IPS-18a (cell line): ENCODE measurements around the gene SDC4.
A peak's percentile ranks its signal among the peaks of the same experiment; 100 is the strongest.

ENCODE experiments used
- H3K27ac ChIP-seq: one replicate; pipeline ENCODE4 v1.5.1; 2013; ENCODE audit warnings: low read length
- H3K27me3 ChIP-seq: one replicate; pipeline ENCODE4 v1.6.1; 2013; ENCODE audit warnings: mild to moderate bottlenecking, low read length; ENCODE audit not compliant: control insufficient read depth, insufficient read depth
- H3K36me3 ChIP-seq: one replicate; pipeline ENCODE4 v1.6.1; 2013; ENCODE audit warnings: low read depth, low read length; ENCODE audit not compliant: control insufficient read depth
- H3K4me1 ChIP-seq: one replicate; pipeline ENCODE4 v1.6.1; 2013; ENCODE audit warnings: low read depth, low read length; ENCODE audit not compliant: control insufficient read depth
- H3K4me3 ChIP-seq: one replicate; pipeline ENCODE4 v1.5.1; 2013; ENCODE audit warnings: low read length
- H3K9ac ChIP-seq: one replicate; pipeline ENCODE4 v1.6.1; 2013; ENCODE audit warnings: mild to moderate bottlenecking, low read length, moderate library complexity
- H3K9me3 ChIP-seq: one replicate; pipeline ENCODE4 v1.6.1; 2013; ENCODE audit warnings: low read depth, low read length; ENCODE audit not compliant: control insufficient read depth

SDC4 gene

DNA sequence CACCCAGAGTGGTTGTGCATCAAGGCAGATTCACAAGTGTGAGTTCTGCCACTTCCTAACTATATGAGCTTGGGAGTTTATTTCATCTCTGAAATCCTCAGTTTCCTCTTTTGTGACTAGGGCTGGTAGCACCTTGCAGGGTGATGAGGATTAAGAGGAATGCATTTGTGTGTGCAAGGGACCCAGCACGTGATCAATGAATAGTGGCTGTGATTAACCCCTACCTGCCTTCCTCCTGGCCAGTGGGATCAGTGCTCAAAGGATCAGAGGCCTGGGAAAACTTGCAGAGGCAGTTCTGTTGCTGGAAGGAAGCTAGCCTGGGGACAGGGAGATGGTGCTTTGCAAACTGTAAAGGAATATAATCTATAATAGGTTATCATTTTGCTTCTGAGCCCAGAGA, 7.3 kb downstream of the SDC4 start:
- Histone ChIP-seq H3K9me3 (no peaks in the 10 kb centered on the region), H3K4me3 (peak overlapping the region; percentile 51), H3K4me1 (peaks cover 73% of the 10 kb centered on the region), H3K36me3 (no peaks in the 10 kb centered on the region), H3K27ac (peak overlapping the region; percentile 68), H3K9ac (peak overlapping the region; percentile 25), H3K27me3 (no peaks in the 10 kb centered on the region)

DNA sequence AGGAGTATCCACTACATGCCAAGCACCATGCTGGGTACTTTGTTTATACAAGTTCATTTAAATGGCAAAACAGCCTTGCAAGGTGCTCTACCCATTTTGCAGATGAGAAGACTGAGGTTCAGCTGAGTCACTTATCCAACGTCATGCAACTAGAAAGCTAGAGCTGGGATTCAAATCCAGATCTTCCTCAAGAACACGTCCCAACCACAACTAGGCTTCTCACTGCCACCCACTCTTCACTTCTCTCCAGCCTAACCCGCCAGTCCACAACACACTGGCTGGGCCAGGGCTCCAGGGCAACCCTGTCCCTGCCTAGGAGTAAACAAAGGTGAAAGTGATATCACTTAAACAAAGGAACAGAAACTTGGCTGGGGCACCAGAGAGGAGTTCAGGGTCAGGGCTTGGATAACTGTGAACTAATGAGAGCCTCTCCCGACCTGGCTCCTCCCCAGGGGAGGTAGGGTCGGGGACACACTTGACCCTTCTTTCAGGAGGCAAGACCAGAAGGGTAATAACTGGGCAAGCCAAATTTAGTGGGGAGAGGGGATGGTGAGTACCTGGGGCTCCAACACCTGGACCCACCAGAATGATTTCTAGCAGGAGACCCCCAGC, 7.9 kb downstream of the SDC4 start:
- Histone ChIP-seq H3K9me3 (no peaks in the 10 kb centered on the region), H3K27ac (peak overlapping the region; percentile 68), H3K4me3 (peak overlapping the region; percentile 51), H3K36me3 (no peaks in the 10 kb centered on the region), H3K9ac (peak overlapping the region; percentile 25), H3K4me1 (peaks cover 67% of the 10 kb centered on the region), H3K27me3 (no peaks in the 10 kb centered on the region)

DNA sequence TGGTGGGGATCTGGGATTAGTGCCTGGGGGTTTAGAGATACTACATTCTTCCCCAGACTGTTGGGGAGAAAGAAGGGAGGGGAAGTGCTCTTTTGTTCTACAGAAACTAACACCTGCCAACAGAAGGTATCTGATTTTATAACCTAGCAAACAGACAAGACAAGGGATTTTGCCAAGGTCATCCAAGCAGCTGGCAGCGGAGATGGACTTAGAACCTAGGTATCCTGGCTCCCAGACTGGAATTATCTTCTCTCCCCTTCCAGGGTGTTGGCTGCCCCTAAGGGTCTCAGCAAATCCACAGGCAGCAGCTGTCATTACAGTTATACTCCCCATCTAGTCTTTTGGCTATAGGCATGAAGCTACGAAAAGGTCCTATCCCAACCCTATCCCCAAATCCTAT, 8.4 kb downstream of the SDC4 start:
- no peak overlapping the region for H3K4me3 ChIP-seq
- H3K27ac ChIP-seq: no peak overlapping the region
- H3K9me3 ChIP-seq: no peaks in the 10 kb centered on the region
- H3K36me3 ChIP-seq: no peaks in the 10 kb centered on the region
- H3K4me1 ChIP-seq: peaks cover 62% of the 10 kb centered on the region
- H3K9ac ChIP-seq: no peak overlapping the region
- no peaks in the 10 kb centered on the region for H3K27me3 ChIP-seq

DNA sequence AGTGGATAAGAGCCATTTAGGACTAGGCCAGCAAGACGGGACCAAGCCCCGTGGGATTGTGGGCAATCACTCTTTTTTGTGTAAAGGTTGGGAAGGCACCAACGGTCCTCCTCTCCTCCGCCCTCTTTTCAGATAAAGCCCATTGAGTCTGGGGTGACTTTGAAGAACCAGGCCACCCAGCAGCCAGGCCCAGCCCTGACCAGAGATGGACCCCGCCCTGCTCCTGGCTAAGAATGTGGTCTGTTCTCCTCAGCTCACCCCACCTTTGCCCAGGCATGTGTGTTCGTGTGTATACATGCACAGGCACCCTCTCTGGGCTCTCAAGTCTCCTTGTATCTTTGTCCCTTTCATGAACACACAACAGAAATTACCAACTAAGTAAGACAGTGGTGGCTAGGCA, 9.1 kb downstream of the SDC4 start:
- peaks cover 55% of the 10 kb centered on the region for H3K4me1 ChIP-seq
- no peaks in the 10 kb centered on the region for H3K9me3 ChIP-seq
- no peaks in the 10 kb centered on the region for H3K27me3 ChIP-seq
- no peak overlapping the region for H3K9ac ChIP-seq
- H3K36me3 ChIP-seq: no peaks in the 10 kb centered on the region
- H3K27ac ChIP-seq: no peak overlapping the region
- H3K4me3 ChIP-seq: no peak overlapping the region

DNA sequence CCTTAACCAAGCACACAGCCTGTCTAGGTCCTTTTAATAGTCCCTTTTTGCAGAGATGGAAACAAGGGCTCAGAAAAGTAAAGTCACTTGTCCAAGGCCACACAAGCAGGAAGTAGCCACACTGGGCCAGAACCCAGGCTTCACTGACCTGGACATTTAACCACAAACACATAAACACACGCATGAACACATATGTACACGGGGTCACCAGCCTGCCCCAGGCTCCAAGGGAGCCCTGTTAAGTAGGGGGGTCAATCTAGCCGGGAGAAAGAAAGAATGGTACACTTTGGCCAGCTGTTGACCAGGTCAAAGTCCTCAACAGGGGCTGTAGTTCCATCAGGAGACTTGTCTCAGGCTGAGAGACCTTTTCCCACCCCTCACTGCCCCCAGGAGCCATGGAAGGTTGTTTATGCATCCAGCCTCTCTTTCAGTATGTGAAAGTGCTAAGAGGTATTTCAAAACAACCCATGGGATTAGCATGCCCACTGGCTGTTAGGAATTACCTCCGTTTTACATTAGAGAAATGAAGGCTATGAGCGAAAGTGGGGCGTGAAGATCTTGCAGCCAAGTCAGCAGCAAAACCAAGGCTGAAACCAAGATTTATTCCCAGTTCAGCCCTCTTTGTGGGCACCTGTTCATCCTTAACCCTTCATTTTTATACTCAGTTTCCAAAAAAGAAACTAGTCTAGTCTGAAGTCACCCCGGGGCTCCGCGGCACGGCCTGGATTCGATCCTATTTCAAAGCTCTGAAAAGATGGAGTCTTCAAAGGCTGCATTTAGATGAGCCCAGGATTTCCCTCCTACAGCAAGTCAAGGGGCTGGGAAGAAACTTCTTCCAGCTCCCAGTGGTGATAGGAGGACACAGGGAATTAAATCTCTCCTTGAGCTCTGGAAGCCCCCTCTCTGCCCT, 9.8 kb downstream of the SDC4 start:
- Histone ChIP-seq H3K36me3 (no peaks in the 10 kb centered on the region), H3K9ac (no peak overlapping the region), H3K9me3 (no peaks in the 10 kb centered on the region), H3K4me3 (no peak overlapping the region), H3K27ac (no peak overlapping the region), H3K27me3 (no peaks in the 10 kb centered on the region), H3K4me1 (peaks cover 48% of the 10 kb centered on the region)

DNA sequence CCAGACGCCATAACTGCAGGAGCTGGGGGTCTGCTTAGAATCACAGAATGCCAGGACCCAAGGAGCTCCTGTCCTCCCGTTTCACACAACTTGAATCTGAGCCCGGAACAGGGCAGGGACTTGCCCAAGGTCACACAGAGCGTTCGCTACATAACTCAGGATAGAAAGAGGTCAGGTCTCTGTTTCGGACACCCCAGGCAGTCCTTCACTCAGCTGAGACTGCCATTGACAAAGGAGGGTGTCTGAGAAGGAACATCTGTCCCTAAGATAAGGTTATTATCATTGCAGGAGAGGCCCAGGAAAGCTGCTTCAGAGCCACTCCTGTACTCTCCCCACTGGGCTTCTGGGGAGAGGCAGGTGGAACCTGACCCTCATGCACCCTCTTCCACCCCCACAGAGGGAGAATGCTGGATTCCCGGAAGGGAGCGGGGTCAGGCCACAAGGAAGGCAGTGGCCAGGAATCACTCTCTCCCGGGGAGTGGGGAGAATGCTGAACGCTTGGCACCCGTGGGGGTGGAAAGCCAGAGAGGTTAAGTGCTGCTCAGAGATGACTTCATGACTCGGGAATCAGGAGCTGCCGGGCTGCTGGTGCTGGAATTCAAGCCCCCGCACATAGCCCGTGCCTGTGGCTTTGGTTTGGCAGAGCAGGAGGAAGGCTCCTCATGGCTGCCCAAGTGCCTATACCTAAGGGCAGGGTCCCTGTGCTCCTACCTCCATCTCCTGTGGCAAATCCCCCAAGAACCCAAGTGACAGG, 10.7 kb downstream of the SDC4 start:
- Histone ChIP-seq H3K9me3 (no peaks in the 10 kb centered on the region), H3K9ac (no peak overlapping the region), H3K27me3 (no peaks in the 10 kb centered on the region), H3K4me1 (peaks cover 39% of the 10 kb centered on the region), H3K27ac (no peak overlapping the region), H3K36me3 (no peaks in the 10 kb centered on the region), H3K4me3 (no peak overlapping the region)

DNA sequence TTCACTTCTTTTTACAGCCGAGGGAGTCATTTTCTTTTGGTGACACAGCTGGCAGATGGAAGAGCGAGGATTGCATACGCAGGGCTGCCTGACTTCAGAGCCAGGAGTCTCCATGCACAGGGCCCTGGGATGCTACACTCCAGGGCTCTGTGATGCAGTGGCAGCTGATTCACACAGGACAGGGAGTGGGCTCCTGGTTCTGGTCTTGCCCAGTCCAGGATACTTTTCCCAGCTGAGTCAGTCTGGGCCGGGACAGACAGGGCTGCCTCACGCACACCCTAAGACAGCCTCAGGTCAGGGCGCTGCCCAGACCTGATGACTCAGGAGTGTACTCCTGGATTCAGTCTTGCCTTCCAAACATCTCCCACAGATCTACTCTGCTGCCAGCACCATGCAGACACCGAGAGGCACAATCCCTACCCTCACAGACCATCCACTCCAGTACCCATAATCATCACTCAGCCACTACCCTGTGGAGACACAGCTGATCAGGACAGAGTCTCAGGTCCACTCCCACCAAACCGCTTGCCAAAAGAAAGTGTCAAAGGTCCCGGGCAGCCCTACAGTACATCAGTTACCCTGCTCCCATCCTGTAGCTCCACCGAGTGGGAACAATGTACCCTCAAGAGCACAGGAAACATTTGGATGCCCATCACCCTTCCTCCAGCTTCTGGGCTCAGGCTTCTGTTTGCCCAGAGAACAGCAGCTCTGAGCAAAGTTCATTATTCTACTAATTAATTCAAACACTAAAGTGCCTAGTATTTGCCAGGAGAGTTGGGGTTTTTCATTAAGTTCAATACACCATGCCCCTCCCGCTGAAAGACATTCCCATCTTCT, 11.5 kb downstream of the SDC4 start:
- Histone ChIP-seq H3K9ac (no peak overlapping the region), H3K4me3 (no peak overlapping the region), H3K4me1 (peaks cover 33% of the 10 kb centered on the region), H3K27me3 (no peaks in the 10 kb centered on the region), H3K27ac (no peak overlapping the region), H3K36me3 (peaks cover under 1% of the 10 kb centered on the region), H3K9me3 (no peaks in the 10 kb centered on the region)

DNA sequence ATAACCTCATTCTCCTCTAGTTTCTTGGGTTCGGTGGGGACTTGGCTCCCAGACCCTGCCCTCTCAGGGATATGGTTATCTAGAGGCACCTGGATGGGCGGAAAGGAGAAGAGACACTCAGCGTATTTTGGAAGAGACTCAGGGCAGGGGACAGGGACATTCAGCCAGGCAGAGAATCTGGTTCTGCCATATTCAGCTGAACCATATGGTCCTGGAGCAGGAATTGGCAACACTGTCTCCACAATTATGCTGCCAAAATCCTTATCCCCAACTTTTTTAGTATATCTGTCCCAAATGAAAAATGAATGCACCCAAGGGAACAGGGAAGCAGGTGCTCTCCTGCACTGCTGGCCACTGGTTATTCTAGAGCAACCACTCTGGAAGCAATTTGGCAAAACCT, 17.7 kb downstream of the SDC4 start:
- Histone ChIP-seq H3K9me3 (no peaks in the 10 kb centered on the region), H3K4me3 (no peak overlapping the region), H3K4me1 (no peaks in the 10 kb centered on the region), H3K36me3 (peaks cover 47% of the 10 kb centered on the region), H3K27ac (no peak overlapping the region), H3K9ac (no peak overlapping the region), H3K27me3 (no peaks in the 10 kb centered on the region)

DNA sequence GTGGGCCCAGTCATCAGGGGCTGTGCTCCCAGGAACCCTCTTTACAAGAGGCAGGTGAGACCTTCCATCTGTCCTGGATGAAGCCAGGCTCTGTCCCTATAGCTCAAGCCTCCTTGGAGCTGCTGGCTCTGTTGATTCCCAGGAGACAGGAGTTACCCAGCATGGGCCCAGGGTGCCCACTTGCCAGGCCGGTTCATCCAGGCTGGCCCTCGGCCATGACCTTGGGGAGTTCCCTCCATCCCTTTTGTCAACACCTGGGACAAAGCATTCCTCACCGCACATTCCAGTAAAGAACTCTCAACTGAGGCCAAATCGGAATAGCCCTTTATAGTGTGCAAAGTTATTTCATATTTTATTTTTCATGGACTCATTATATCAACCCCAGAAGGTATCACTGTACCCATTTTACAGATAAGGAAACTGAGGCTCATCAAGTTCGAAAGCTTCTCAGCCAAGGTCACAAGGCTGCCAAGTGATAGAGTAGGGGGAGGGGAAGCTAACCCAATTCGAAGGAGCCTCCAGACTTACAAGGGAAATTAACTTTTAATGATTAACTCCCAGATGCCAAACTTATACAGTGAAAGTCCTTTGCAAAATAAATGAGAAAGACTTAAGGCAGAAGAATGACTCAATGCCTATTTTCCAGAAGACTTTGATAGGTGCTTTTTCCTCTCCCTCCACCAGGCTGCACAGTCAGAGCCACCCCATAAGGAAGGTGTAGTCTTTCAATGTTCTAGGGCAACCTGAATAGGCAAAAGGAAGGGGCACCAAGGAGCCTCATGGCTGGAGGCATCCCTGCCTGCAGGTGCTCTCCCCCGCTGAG, 18.5 kb downstream of the SDC4 start:
- Histone ChIP-seq H3K4me1 (no peaks in the 10 kb centered on the region), H3K9ac (no peak overlapping the region), H3K4me3 (no peak overlapping the region), H3K27ac (no peak overlapping the region), H3K27me3 (no peaks in the 10 kb centered on the region), H3K9me3 (no peaks in the 10 kb centered on the region), H3K36me3 (peaks cover 47% of the 10 kb centered on the region)

DNA sequence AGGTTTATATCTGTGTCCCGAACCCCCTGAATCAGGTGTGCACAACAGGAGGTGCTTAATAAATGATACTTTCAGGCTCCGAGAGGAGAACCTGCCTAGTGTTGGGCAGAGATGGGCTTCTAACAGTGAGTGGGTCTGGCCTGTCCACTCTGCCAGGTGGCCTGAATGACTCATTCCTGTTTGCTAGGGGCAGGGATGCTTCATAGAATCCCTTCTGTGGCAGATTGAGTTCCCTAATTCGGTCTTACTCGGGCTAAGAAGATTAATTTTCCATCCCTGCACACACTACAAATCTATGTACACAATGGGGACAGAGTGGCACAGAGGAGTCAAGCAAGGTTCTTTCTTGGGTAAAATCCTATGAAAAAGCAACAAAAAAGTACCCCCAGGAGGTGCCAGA, 19.8 kb downstream of the SDC4 start:
- no peaks in the 10 kb centered on the region for H3K4me1 ChIP-seq
- peaks cover 47% of the 10 kb centered on the region for H3K36me3 ChIP-seq

More for the DNA sequence above, 19.8 kb downstream of the SDC4 start:
- H3K4me3 ChIP-seq: no peak overlapping the region
- no peaks in the 10 kb centered on the region for H3K9me3 ChIP-seq
- H3K9ac ChIP-seq: no peak overlapping the region
- no peaks in the 10 kb centered on the region for H3K27me3 ChIP-seq
- H3K27ac ChIP-seq: no peak overlapping the region
